Stimulated activated CD8-positive, alpha-beta memory T cell treated with anti-CD3 and anti-CD28 coated beads, Interleukin-4, amount 100 ng/mL, for 4 hours (primary cell): Measurements from ENCODE around the gene MFN1.
"Not testable (repeated sequence)": the region's sequence is repeated elsewhere in the genome, so short reads cannot be mapped to it uniquely, and the experiment has no call there.

Experiments
- DNase-seq, 2 donors: peaks; one replicate each; pipeline ENCODE4 v3.0.0-alpha.2; 2020; ENCODE audit warnings: low read depth in 2 of 2, low spot score in 1 of 2

The MFN1 gene

GRCh38 chr3:179347345-179348194 is at the start of gene MFN1:
TSS of gene MFN1 (plus strand) at chr3:179347709. CDS start at chr3:179348852, 1,143 bp downstream.
- DNase-seq = peak; percentile 73 to 75

GRCh38 chr3:179297971-179298725 is 49.4 kb upstream of the MFN1 start:
- DNase-seq = no peak

GRCh38 chr3:179299316-179299715 is 48.2 kb upstream of the MFN1 start:
- no peak for DNase-seq

DNA sequence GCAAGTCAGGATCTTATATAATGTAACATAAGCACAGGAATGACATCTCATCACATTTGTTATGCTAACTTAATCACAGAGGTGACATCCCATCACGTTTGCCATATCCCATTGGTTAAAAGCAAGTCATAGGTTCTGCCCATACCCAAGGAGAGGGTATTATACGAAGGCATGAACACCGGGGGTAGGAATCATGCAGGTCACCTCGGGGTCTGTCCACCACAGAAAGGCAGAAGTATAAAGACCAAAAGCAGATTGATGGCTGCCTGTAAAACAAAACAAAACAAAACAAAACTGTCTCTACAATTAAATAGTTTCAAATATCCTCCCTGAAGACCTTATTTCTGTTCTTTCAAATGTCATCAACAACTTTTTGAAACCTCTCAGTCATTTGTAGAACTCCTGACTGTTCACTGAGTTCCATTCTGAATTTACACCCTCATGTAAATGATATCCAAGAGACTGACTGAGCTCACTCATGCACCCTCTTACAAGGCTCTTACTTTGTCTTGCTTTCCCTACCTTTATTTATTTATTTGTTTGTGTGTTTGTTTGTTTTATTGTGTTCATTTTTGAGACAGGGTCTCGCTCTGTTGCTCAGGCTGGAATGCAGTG is 47.4 kb upstream of the MFN1 start:
- no peak for DNase-seq

DNA sequence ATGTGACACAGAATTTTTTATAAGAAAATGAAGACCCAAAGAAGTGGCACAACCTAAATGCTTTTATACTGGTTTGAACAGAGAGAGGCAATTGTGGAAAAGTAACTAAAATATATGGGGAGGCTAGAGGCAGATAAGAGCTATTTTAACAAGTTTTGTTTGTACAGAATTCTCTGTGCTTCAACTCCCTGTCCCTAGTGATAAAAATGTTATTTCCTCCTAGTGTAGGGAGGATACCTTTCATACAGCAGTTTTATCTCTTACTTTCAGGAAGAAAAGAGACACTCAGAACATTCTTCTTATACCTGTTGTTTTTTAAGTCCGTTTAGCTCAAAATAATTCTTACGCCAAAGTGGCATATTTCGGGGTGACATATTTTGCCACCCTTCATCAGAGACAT is 45.9 kb upstream of the MFN1 start:
- no peak for DNase-seq

GRCh38 chr3:179302111-179302510 is 45.4 kb upstream of the MFN1 start:
- DNase-seq = no peak

DNA sequence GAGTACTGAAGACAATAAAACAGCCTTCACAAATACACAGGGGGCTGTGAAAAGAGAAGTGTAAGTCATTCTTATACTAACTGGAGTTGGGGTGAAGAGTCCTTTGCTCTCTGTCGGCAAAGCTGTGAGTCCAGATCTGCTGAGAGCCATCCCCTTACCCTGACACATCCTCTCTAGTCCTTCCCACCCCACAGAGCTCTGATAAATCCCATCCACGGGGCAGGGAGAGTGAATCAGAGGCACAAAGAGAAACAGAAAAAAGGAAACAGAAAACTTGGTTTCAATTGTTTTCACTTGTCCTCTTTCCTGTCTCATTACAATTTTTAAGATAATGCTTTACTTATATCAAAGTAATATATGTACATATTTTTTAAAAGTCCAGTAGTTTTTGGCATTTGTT is 42.9 kb upstream of the MFN1 start:
- DNase-seq = no peak

DNA sequence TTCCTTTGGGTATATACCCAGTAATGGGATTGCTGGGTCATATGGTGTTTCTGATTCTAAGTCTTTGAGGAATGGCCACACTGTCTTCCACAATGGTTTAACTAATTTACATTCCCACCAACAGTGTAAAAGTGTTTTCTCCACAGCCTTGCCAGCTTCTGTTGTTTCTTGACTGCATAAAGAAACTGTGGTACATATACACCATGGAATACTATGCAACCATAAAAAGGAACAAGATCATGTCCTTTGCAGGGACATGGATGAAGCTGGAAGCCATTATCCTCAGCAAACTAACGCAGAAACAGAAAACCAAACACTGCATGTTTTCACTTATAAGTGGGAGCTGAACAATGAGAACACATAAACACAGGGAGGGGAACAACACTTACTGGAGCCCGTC is 40.1 kb upstream of the MFN1 start:
- DNase-seq = not testable (repeated sequence)

DNA sequence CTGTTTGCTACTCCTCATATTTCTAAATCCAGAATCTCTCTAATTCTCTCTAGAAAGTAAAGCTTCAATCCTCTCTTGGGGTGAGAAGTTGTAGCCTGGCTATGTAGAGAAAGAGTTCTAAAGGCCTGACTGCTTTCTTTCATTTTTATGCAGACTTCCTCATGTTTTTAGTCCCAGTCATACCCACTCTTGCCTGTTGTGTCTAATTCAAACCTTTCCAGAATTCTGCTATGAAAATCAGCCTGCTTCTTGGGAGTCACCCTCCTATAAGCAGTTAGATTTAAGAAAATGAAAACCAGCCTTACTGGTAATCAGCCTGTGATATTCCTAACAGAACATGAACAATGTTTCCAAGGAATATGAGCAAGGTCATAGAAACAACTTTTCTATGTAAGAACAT is 39.5 kb upstream of the MFN1 start:
- DNase-seq = no peak

GRCh38 chr3:179309225-179310078 is 38.1 kb upstream of the MFN1 start:
- DNase-seq = no peak

DNA sequence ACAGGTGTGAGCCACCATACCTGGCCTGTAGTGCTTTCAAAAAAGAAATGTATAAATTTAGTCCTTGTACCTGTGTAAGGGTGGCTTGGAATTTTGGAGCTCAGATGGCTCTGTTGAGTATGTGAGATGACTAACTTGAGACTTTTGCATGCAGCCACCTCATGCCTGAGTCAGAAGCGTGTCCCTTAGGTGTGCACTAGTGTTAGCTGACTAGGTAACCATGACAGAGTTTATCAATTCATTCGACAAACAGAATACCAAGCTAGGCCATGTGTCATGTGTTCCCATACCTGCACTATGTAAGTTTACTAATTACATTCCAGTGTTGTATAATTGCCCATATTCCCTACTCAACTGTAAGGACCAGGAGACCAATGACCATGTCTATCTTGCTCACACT is 28.6 kb upstream of the MFN1 start:
- DNase-seq = no peak

DNA sequence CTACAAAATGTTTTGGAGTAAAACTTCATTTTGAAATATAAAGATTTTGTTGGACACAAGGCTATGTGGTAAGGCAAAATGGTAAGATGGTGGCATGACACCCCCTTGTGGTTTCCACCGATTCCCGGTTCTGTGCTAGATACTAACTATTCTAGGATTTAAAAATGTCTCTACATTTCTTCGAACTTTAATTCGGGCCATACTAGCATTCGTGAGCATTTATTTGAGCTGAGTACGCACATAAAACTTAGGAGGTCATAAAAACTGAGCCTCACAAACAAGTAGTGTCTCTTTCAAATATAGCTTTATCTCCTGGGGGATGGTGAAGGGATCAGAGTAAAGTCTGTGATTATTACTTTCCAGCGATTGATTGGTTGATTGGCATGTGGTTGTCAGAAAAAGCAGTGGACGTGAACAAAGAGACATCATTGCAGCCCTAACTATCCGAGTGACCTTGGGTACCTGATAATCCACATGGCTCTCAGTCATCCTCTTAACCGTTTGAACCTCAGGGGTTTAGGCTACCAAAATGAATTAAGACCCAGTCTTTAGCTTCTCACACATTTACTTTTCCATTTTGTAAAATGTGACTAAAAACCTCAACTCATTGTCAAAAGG is 25.7 kb upstream of the MFN1 start:
- no peak for DNase-seq

DNA sequence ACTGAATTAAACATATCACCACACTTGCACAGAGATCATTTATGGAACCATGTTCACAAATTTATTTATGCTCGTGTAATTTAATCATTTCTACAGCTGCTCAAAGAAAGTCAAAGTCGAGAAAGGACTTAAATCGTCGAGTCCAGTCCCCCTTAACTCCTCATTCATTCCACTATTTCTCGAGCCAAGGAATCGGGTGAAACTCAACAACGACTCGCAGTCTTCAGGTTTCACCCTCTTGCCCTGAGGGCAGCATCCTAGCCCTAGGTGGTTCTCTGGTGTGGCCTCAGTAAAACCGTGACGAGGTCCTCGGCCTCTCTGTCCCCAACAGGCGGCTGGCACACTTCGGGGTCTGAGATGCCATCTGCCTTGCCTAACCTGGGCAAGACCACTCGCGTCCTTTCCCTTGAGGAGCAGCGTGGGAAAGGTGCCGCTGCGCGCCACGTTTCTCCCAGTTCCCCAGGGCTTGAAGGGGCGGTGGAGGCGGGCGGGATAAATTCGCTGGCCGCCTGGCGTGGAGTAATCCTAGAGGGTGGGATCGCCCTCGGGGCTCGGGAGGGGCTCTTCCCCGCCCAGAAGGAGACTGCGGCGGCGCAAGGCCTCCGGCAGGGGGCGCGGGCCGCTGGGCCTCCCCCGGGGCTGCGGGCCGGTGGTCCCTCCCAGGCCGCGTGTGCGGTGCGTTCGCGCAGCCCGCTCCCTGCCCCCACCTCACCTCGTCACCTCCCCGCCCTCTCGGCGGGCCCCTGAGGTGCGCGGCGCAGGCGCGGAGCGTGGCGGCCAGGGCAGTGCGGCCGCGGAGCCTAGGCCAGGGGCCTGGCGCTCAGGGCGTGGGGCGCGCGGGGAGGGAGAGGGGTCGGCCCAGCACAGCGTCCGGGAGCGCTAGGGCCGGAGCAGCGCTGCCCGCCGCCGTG is 25.0 kb upstream of the MFN1 start, which contains the start of gene ZNF639:
Gene ZNF639 (plus strand): TSS at position 746 of the 911 bp plus-strand sequence. CDS start 5,263 bp downstream, outside the sequence.
- peak; percentile 54 to 74 for DNase-seq

GRCh38 chr3:179323197-179324110 is 24.1 kb upstream of the MFN1 start:
- DNase-seq = peak in 1 of 2 donors; percentile 28

DNA sequence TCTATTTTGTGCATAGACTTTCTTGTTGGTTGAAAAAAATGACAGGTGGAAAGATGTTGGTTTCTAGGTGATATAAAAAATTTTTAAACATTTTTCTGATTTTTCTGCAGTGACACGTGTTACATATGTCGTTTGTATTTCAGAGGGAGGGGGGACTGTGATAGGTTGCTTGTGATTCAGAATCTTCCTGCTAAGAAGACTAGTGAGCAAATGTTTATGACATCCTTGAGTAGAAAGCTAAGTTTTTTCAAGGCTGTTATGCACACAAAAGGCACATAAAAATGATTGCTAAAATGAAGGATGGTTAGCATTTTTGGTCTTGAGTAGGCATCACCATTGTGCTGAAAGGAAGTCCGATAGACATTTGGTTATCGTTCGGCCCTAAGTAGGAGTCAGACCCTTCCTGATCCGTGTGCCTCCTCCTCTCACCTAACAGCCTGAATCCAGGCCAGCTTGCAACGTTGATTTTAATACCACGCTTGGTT is 23.2 kb upstream of the MFN1 start:
- DNase-seq = no peak

DNA sequence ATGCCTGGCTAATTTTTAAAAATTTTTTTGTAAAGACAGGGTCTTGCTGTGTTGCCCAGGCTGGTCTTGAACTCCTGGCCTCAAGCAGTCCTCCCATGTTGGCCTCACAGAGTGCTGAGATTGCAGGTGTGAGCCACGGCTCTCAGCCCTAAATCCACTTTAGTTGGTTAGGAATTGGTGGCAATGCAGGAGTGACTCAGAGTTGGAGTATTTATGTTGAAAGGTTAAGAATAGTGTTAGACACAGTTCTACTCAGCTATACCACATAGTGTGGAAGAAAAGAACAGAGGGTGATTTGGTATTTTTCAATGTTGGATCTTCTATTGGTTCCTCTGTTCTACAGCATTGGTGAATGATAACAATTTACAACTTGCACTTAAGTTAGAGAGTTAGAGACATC is 17.1 kb upstream of the MFN1 start:
- DNase-seq = no peak

DNA sequence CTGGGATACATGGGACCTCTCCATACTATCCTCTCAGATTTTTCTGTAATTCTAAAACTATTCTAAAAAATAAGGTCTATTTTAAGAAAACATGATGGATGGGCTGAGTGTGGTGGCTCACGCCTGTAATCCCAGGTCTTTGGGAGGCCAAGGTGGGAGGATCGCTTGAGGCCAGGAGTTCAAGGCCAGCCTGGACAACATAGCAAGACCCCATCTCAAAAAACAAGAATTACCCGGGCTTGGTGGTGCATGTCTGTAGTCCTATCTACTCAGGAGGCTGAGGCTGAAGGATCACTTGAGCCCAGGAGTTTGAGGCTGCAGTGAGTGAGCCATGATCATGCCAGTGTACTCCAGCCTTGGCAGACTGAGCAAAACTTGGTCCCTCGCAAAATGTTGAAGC is 15.3 kb upstream of the MFN1 start:
- no peak for DNase-seq

- DNase-seq = no peak
These were observed 14.4 kb upstream of the MFN1 start for GRCh38 chr3:179333084-179333483.
